Tibial nerve (tissue), 3 donors: ENCODE results near the gene CNTNAP4.

Experiments used
- POLR2A ChIP-seq, 2 donors: fragments of 450-650 bp; IDR thresholded peaks; one replicate each; pipeline ENCODE4 v1.6.1; 2017; ENCODE audit warnings: antibody characterized with exemption in 2 of 2, mild to moderate bottlenecking in 2 of 2, moderate library complexity in 2 of 2
- TF ChIP-seq, protein P1 (sequence below), 5 experiments: fragments of 200-600 bp in 3 of 5; fragments of 450-650 bp in 2 of 5; sonication (generic) in 3 of 5; IDR thresholded peaks; one replicate each; pipeline ENCODE4 v1.5.1; 2016 to 2019; ENCODE audit warnings: antibody characterized with exemption in 5 of 5, mild to moderate bottlenecking in 3 of 5, moderate library complexity in 2 of 5

DNA sequence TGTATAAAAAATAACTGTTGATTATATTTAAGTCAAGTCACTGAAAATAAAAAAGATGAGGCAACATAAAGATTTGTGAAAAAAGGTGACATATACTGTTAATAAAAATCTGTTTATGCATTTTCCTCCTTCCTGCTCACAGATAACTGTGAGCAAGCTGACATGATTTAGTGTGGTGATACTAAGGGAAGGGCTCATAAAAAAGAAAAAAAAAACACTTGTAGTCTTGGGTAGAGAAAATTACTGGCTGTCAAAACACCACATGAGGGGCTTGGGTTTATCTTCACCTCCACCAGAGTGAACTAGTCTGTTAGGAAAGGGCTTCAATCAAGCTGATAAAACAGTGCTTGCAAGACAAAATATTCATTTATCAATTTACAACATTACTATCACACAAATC, 247.6 kb downstream of the CNTNAP4 start:
- TF ChIP-seq POLR2A (IDR thresholded peaks at IDR 0.05), result no peak
- TF ChIP-seq, protein P1, sequence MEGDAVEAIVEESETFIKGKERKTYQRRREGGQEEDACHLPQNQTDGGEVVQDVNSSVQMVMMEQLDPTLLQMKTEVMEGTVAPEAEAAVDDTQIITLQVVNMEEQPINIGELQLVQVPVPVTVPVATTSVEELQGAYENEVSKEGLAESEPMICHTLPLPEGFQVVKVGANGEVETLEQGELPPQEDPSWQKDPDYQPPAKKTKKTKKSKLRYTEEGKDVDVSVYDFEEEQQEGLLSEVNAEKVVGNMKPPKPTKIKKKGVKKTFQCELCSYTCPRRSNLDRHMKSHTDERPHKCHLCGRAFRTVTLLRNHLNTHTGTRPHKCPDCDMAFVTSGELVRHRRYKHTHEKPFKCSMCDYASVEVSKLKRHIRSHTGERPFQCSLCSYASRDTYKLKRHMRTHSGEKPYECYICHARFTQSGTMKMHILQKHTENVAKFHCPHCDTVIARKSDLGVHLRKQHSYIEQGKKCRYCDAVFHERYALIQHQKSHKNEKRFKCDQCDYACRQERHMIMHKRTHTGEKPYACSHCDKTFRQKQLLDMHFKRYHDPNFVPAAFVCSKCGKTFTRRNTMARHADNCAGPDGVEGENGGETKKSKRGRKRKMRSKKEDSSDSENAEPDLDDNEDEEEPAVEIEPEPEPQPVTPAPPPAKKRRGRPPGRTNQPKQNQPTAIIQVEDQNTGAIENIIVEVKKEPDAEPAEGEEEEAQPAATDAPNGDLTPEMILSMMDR (IDR thresholded peaks at IDR 0.05), result no peak
